K562 (cell line): ENCODE data around the gene SYNGR4. TPM values are rescaled to one million over a fixed set of nuclear protein-coding genes. Genes with fewer than 3 reads are reported as not detected.

Source experiments
- CBX8 ChIP-seq: fragments of 200-600 bp; sonication (generic); IDR thresholded peaks from 2 replicates; pipeline ENCODE4 v1.6.1; 2012; ENCODE audit warnings: borderline replicate concordance, mixed run types, low read depth, mild to moderate bottlenecking, moderate library complexity, mixed read lengths, low read length, control low read depth, inconsistent platforms; ENCODE audit not compliant: poor library complexity, severe bottlenecking; ENCODE audit errors: extremely low read depth
- DEAF1 ChIP-seq: fragments of 450-650 bp; formaldehyde crosslinking; IDR thresholded peaks from 2 replicates; pipeline ENCODE4 v1.4.0; 2020; ENCODE audit warnings: mild to moderate bottlenecking, moderate library complexity
- ETS2 ChIP-seq: IDR thresholded peaks from 2 replicates; pipeline ENCODE4 v1.6.1; 2016; ENCODE audit warnings: borderline replicate concordance, missing genetic modification characterization, mild to moderate bottlenecking, moderate library complexity, missing compliant biosample characterization; ENCODE audit not compliant: poor library complexity, severe bottlenecking
- FOXP1 ChIP-seq: sonication (generic); formaldehyde crosslinking; IDR thresholded peaks from 2 replicates; pipeline ENCODE4 v1.8.0; 2022; ENCODE audit warnings: mild to moderate bottlenecking, missing genetic modification reagents
- HDAC2 ChIP-seq: fragments of 450-650 bp; IDR thresholded peaks from 2 replicates; pipeline ENCODE4 v1.6.1; 2016; ENCODE audit warnings: mild to moderate bottlenecking
- HNRNPL ChIP-seq: fragments of 200-400 bp; formaldehyde crosslinking; IDR thresholded peaks from 2 replicates; pipeline ENCODE4 v1.6.1; 2017; ENCODE audit warnings: low read depth, mild to moderate bottlenecking, low read length
- KDM4B ChIP-seq, 2 experiments: fragments of 450-650 bp in 1 of 2; sonication (generic) in 1 of 2; IDR thresholded peaks; 2 replicates each; pipeline ENCODE4 v1.6.1; 2016 to 2017; ENCODE audit warnings: borderline replicate concordance in 2 of 2, antibody characterized with exemption in 1 of 2, low read depth in 1 of 2, mild to moderate bottlenecking in 1 of 2
- MECOM ChIP-seq: fragments of 250-450 bp; sonication (Bioruptor Pico); IDR thresholded peaks from 2 replicates; pipeline ENCODE4 v1.8.0; 2022; ENCODE audit warnings: inconsistent platforms
- MEF2A ChIP-seq: IDR thresholded peaks from 2 replicates; pipeline ENCODE4 v1.6.1; 2011; ENCODE audit warnings: low read depth, mild to moderate bottlenecking, low read length, moderate library complexity; ENCODE audit not compliant: control insufficient read depth
- NFE2 ChIP-seq: IDR thresholded peaks from 2 replicates; pipeline ENCODE4 v1.6.1; 2014; ENCODE audit warnings: antibody characterized with exemption, low read depth
- POLR2G ChIP-seq: fragments of 200-400 bp; formaldehyde crosslinking; IDR thresholded peaks from 2 replicates; pipeline ENCODE4 v1.6.1; 2017; ENCODE audit warnings: low read depth, mild to moderate bottlenecking, antibody characterized with exemption, low read length, moderate library complexity
- RBM34 ChIP-seq: fragments of 200-400 bp; formaldehyde crosslinking; IDR thresholded peaks from 2 replicates; pipeline ENCODE4 v1.6.1; 2018; ENCODE audit warnings: low read length, borderline replicate concordance; ENCODE audit not compliant: insufficient read depth
- SIX5 ChIP-seq, 2 experiments: IDR thresholded peaks; 2 replicates each; pipeline ENCODE4 v1.6.1; 2011; ENCODE audit warnings: low read length in 2 of 2, borderline replicate concordance in 1 of 2, low read depth in 1 of 2, mild to moderate bottlenecking in 1 of 2, moderate library complexity in 1 of 2; ENCODE audit not compliant: insufficient read depth in 1 of 2
- SMAD1 ChIP-seq: fragments of 150-350 bp; IDR thresholded peaks from 2 replicates; pipeline ENCODE4 v1.6.1; 2014; ENCODE audit warnings: low read length, low read depth; ENCODE audit not compliant: partially characterized antibody
- SMARCE1 ChIP-seq: fragments of 450-650 bp; IDR thresholded peaks from 2 replicates; pipeline ENCODE4 v1.7.1; 2016; ENCODE audit warnings: mild to moderate bottlenecking
- TAF15 ChIP-seq: fragments of 200-400 bp; formaldehyde crosslinking; IDR thresholded peaks from 2 replicates; pipeline ENCODE4 v1.6.1; 2017; ENCODE audit warnings: mild to moderate bottlenecking, low read depth, low read length, moderate library complexity
- ZFP1 ChIP-seq: fragments of 450-650 bp; formaldehyde crosslinking; IDR thresholded peaks from 2 replicates; pipeline ENCODE4 v1.4.0; 2020; ENCODE audit warnings: mild to moderate bottlenecking, mixed read lengths
- ZNF263 ChIP-seq: sonication (generic); formaldehyde crosslinking; IDR thresholded peaks from 2 replicates; pipeline ENCODE4 v1.8.0; 2022; ENCODE audit warnings: mild to moderate bottlenecking, missing genetic modification reagents, borderline replicate concordance
- ZSCAN29 ChIP-seq: fragments of 450-650 bp; IDR thresholded peaks from 2 replicates; pipeline ENCODE4 v1.6.1; 2017
- polyA plus RNA-seq, 8 experiments: library from polyadenylated mRNA; depleted of rRNA in 4 of 8; stranded (reverse) in 5 of 8; unstranded in 3 of 8; fragments of >200 nt; fragmentation: Nextera tagmentation in 2 of 8; fragmentation: Illumina TruSeq in 1 of 8; extraction: Ambion mirVana in 2 of 8; extraction: Trizol in 1 of 8; gene quantifications; 2 replicates each; pipeline versions ENCODE4 v1.2.1 to v1.2.3, GENCODE V29; 2011 to 2014; ENCODE audit warnings: inconsistent platforms in 1 of 8, missing spikeins in 1 of 8
- total RNA-seq, 7 experiments: library from RNA; depleted of rRNA in 6 of 7; stranded (reverse); fragments of >200 nt in 6 of 7; fragmentation: Illumina TruSeq in 2 of 7; extraction: Trizol in 2 of 7; gene quantifications; 2 replicates each; pipeline versions ENCODE4 v1.2.1 to v1.2.3, GENCODE V29; 2011 to 2021; ENCODE audit warnings: low replicate concordance in 1 of 7
- TF ChIP-seq, protein P1 (sequence below), 2 experiments: fragments of 200-800 bp in 1 of 2; sonication (Bioruptor generic) in 1 of 2; sonication (generic) in 1 of 2; formaldehyde crosslinking in 1 of 2; IDR thresholded peaks in 1 of 2; conservative IDR thresholded peaks in 1 of 2; 2 replicates each; pipeline versions ENCODE4 v1.5.0 to v1.6.1; 2016 to 2020; ENCODE audit warnings: missing compliant biosample characterization in 1 of 2, missing genetic modification characterization in 1 of 2, missing genetic modification reagents in 1 of 2
- TF ChIP-seq, protein P2 (sequence below), 2 experiments: IDR thresholded peaks; 2 replicates each; pipeline ENCODE4 v1.6.1; 2012; ENCODE audit warnings: improper control_type of control experiment in 2 of 2, low read depth in 2 of 2, low read length in 2 of 2, borderline replicate concordance in 1 of 2

SYNGR4 gene
- total and polyA plus RNA-seq, 9 of the 15 experiments (the other 6 are each of a cell fraction or from before 2014, with no cell fraction given): 0.07 to 0.14 TPM; not detected in 7

GRCh38 chr19:48363810-48364597 lies at the start of gene SYNGR4, which contains the start of gene TMEM143 (continued):
- TF ChIP-seq DEAF1 (CRISPR knock-in tag) (no peak), CBX8 (no peak), MECOM (CRISPR knock-in tag) (no peak), NFE2 (no peak), KDM4B (IDR thresholded peaks at IDR 0.05; ENCODE audit: borderline replicate concordance in 2 of 2, low read depth in 1 of 2) (no peak), HNRNPL (no peak), RBM34 (no peak), MEF2A (no peak), ZSCAN29 (no peak), ZFP1 (CRISPR knock-in tag) (no peak), POLR2G (peak; percentile 74), SIX5 (IDR thresholded peaks at IDR 0.05; ENCODE audit: borderline replicate concordance in 1 of 2, insufficient read depth in 1 of 2, low read depth in 1 of 2, low read length in 2 of 2) (no peak; a peak in 1 of 4 replicates), HDAC2 (peak; percentile 74; the same call in 1 of the 2 replicates), SMAD1 (peak; percentile 6), ZNF263 (CRISPR knock-in tag) (no peak), FOXP1 (CRISPR knock-in tag) (no peak), TAF15 (no peak), ETS2 (no peak), SMARCE1 (no peak)
- TF ChIP-seq, protein P1, sequence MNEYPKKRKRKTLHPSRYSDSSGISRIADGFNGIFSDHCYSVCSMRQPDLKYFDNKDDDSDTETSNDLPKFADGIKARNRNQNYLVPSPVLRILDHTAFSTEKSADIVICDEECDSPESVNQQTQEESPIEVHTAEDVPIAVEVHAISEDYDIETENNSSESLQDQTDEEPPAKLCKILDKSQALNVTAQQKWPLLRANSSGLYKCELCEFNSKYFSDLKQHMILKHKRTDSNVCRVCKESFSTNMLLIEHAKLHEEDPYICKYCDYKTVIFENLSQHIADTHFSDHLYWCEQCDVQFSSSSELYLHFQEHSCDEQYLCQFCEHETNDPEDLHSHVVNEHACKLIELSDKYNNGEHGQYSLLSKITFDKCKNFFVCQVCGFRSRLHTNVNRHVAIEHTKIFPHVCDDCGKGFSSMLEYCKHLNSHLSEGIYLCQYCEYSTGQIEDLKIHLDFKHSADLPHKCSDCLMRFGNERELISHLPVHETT (CRISPR knock-in tag; conservative IDR thresholded peaks at IDR 0.05 in 1 of 2, IDR thresholded peaks at IDR 0.05 in 1 of 2): no peak
- TF ChIP-seq, protein P2, sequence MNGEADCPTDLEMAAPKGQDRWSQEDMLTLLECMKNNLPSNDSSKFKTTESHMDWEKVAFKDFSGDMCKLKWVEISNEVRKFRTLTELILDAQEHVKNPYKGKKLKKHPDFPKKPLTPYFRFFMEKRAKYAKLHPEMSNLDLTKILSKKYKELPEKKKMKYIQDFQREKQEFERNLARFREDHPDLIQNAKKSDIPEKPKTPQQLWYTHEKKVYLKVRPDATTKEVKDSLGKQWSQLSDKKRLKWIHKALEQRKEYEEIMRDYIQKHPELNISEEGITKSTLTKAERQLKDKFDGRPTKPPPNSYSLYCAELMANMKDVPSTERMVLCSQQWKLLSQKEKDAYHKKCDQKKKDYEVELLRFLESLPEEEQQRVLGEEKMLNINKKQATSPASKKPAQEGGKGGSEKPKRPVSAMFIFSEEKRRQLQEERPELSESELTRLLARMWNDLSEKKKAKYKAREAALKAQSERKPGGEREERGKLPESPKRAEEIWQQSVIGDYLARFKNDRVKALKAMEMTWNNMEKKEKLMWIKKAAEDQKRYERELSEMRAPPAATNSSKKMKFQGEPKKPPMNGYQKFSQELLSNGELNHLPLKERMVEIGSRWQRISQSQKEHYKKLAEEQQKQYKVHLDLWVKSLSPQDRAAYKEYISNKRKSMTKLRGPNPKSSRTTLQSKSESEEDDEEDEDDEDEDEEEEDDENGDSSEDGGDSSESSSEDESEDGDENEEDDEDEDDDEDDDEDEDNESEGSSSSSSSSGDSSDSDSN (IDR thresholded peaks at IDR 0.05; ENCODE audit: borderline replicate concordance in 1 of 2, low read depth in 2 of 2, low read length in 2 of 2): no peak
